Neural progenitor cell (in vitro differentiated cells): ENCODE data around the gene GNAZ.

Experiments used
- CTCF ChIP-seq: fragments of 200-600 bp; sonication (generic); IDR thresholded peaks from 2 replicates; pipeline ENCODE4 v1.5.1; 2017; ENCODE audit warnings: antibody characterized with exemption, mild to moderate bottlenecking
- EZH2 ChIP-seq: fragments of 200-600 bp; sonication (generic); IDR thresholded peaks from 2 replicates; pipeline ENCODE4 v1.6.1; 2017; ENCODE audit warnings: antibody characterized with exemption, mild to moderate bottlenecking, moderate library complexity

- TF ChIP-seq CTCF (peak; percentile 23), EZH2 (no peak)
Observed at GRCh38 chr22:23029521-23030228, 40.6 kb upstream of the GNAZ start.
